Neural cell (in vitro differentiated cells): ENCODE results near the gene KDM4B. TPM values are rescaled to one million over a fixed set of nuclear protein-coding genes. Genes with fewer than 3 reads are reported as not detected.

Experiments used
- H2AFZ ChIP-seq: fragments of 200-600, 300-800 bp; sonication (generic), shearing (Covaris generic); 2 replicates; pipeline ENCODE4 v1.6.0; 2014; ENCODE audit warnings: low read depth, mild to moderate bottlenecking, antibody characterized with exemption, low read length, moderate library complexity
- H3F3A ChIP-seq: fragments of 200-600 bp; shearing (Covaris generic); 2 replicates; pipeline ENCODE4 v1.6.1; 2016; ENCODE audit warnings: mild to moderate bottlenecking, moderate library complexity, mixed read lengths, antibody characterized with exemption, low read length; ENCODE audit not compliant: insufficient read depth, poor library complexity, severe bottlenecking
- H3K27ac ChIP-seq: fragments of 200-600, 300-800 bp; sonication (generic), shearing (Covaris generic); 2 replicates; pipeline ENCODE4 v1.5.1; 2014; ENCODE audit warnings: mild to moderate bottlenecking, low read length, moderate library complexity
- H3K27me3 ChIP-seq: fragments of 300-800, 200-600 bp; sonication (generic), shearing (Covaris generic); 2 replicates; pipeline ENCODE4 v1.6.0; 2014; ENCODE audit warnings: mild to moderate bottlenecking, low read depth, low read length, moderate library complexity; ENCODE audit not compliant: insufficient read depth
- H3K36me3 ChIP-seq: fragments of 300-800, 200-600 bp; sonication (generic), shearing (Covaris generic); 2 replicates; pipeline ENCODE4 v1.5.1; 2014; ENCODE audit warnings: mild to moderate bottlenecking, antibody characterized with exemption, low read length, moderate library complexity; ENCODE audit not compliant: insufficient read depth
- H3K4me2 ChIP-seq: fragments of 300-800, 200-600 bp; sonication (generic), shearing (Covaris generic); 2 replicates; pipeline ENCODE4 v1.6.0; 2014; ENCODE audit warnings: mild to moderate bottlenecking, low read length
- H3K4me3 ChIP-seq: fragments of 300-800, 200-600 bp; sonication (generic), shearing (Covaris generic); 2 replicates; pipeline ENCODE4 v1.5.1; 2014; ENCODE audit warnings: mild to moderate bottlenecking, low read length, moderate library complexity
- H3K79me2 ChIP-seq: fragments of 200-600 bp; shearing (Covaris generic); replicated peaks from 2 replicates; pipeline ENCODE4 v1.6.0; 2014; ENCODE audit warnings: mild to moderate bottlenecking, low read length, moderate library complexity; ENCODE audit not compliant: insufficient read depth
- H3K9ac ChIP-seq: fragments of 300-800, 200-600 bp; sonication (generic), shearing (Covaris generic); 2 replicates; pipeline ENCODE4 v1.6.1; 2016; ENCODE audit warnings: mild to moderate bottlenecking, low read length, mixed read lengths
- H3K9me2 ChIP-seq: fragments of 200-600 bp; shearing (Covaris generic); 2 replicates; pipeline ENCODE4 v1.6.1; 2016; ENCODE audit warnings: mild to moderate bottlenecking, low read length, mixed read lengths; ENCODE audit not compliant: insufficient read depth
- H3K9me3 ChIP-seq: fragments of 200-600, 300-800 bp; sonication (generic), shearing (Covaris generic); 2 replicates; pipeline ENCODE4 v1.6.1; 2016; ENCODE audit warnings: mild to moderate bottlenecking, mixed run types, low read length, moderate library complexity, mixed read lengths
- H4K20me1 ChIP-seq: fragments of 200-600 bp; shearing (Covaris generic); 2 replicates; pipeline ENCODE4 v1.6.1; 2016; ENCODE audit warnings: mild to moderate bottlenecking, mixed run types; ENCODE audit not compliant: insufficient read depth
- EP300 ChIP-seq: fragments of 450-650 bp; conservative IDR thresholded peaks from 2 replicates; pipeline ENCODE4 v1.6.1; 2014; ENCODE audit warnings: antibody characterized with exemption, mild to moderate bottlenecking, moderate library complexity; ENCODE audit not compliant: poor library complexity, severe bottlenecking
- EZH2 ChIP-seq: fragments of 200-600, 300-800 bp; shearing (Covaris generic), sonication (generic); IDR thresholded peaks from 2 replicates; pipeline ENCODE4 v1.6.1; 2014; ENCODE audit warnings: antibody characterized with exemption, low read length, borderline replicate concordance, mild to moderate bottlenecking; ENCODE audit not compliant: insufficient read depth, poor library complexity, severe bottlenecking
- MXI1 ChIP-seq: fragments of 450-650 bp; conservative IDR thresholded peaks from 2 replicates; pipeline ENCODE4 v1.6.1; 2014; ENCODE audit warnings: antibody characterized with exemption, mild to moderate bottlenecking; ENCODE audit not compliant: poor library complexity, severe bottlenecking
- POLR2AphosphoS5 ChIP-seq: IDR thresholded peaks from 2 replicates; pipeline ENCODE4 v1.6.1; 2012
- RAD21 ChIP-seq: fragments of 450-650 bp; conservative IDR thresholded peaks from 2 replicates; pipeline ENCODE4 v1.6.1; 2014; ENCODE audit warnings: antibody characterized with exemption, mild to moderate bottlenecking, moderate library complexity
- REST ChIP-seq: IDR thresholded peaks from 2 replicates; pipeline ENCODE4 v1.6.1; 2012; ENCODE audit warnings: borderline replicate concordance
- SMC3 ChIP-seq: fragments of 450-650 bp; conservative IDR thresholded peaks from 2 replicates; pipeline ENCODE4 v1.6.1; 2014; ENCODE audit warnings: antibody characterized with exemption, mild to moderate bottlenecking, moderate library complexity; ENCODE audit not compliant: poor library complexity
- TAF1 ChIP-seq: IDR thresholded peaks from 2 replicates; pipeline ENCODE4 v1.6.1; 2012; ENCODE audit warnings: low read depth
- polyA plus RNA-seq: library from polyadenylated mRNA; depleted of rRNA; stranded (reverse); fragments of >200 nt; gene quantifications from 2 replicates; pipeline ENCODE4 v1.2.3, GENCODE V29; 2014
- TF ChIP-seq, protein P1 (sequence below): fragments of 450-650 bp; IDR thresholded peaks from 2 replicates; pipeline ENCODE4 v1.5.1; 2014; ENCODE audit warnings: antibody characterized with exemption, mild to moderate bottlenecking, moderate library complexity; ENCODE audit not compliant: poor library complexity, severe bottlenecking

The KDM4B gene
- polyA plus RNA-seq, 1 donor from 2014 or later, result 19.1 TPM

GRCh38 chr19:5181329-5181728 lies 212.4 kb downstream of the KDM4B start:
- TF ChIP-seq, protein P1, sequence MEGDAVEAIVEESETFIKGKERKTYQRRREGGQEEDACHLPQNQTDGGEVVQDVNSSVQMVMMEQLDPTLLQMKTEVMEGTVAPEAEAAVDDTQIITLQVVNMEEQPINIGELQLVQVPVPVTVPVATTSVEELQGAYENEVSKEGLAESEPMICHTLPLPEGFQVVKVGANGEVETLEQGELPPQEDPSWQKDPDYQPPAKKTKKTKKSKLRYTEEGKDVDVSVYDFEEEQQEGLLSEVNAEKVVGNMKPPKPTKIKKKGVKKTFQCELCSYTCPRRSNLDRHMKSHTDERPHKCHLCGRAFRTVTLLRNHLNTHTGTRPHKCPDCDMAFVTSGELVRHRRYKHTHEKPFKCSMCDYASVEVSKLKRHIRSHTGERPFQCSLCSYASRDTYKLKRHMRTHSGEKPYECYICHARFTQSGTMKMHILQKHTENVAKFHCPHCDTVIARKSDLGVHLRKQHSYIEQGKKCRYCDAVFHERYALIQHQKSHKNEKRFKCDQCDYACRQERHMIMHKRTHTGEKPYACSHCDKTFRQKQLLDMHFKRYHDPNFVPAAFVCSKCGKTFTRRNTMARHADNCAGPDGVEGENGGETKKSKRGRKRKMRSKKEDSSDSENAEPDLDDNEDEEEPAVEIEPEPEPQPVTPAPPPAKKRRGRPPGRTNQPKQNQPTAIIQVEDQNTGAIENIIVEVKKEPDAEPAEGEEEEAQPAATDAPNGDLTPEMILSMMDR, result no peak
- TF ChIP-seq MXI1, result no peak
- TF ChIP-seq TAF1, result no peak
- no peak for TF ChIP-seq SMC3
- TF ChIP-seq RAD21, result no peak
- no peak for TF ChIP-seq EP300
- no peak for TF ChIP-seq POLR2AphosphoS5
- no peak for TF ChIP-seq REST
- no peak for TF ChIP-seq EZH2
- H2AFZ ChIP-seq, result no peak overlapping the region
- H3K79me2 ChIP-seq, result no peaks in the 10 kb centered on the region

DNA sequence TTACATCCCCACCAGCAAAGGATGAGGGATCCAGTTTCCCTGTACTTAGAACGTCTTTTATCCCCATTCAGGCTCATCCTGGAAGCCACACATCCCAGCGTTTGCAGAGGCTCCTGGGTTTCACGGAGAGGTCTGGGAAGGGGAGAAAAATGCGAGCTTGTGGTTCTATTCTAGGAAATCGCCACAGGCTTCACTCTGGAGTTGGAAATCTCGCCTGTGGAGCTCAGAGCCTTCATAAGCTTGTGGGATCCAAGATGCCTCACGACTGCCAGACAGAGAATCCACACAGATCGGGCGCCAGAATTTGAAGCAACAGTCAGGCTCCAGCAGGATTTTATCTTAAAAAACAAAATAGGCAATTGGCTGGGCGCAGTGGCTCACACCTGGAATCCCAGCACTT lies 213.8 kb downstream of the KDM4B start:
- Histone ChIP-seq H3K27me3 (no peaks in the 10 kb centered on the region), H3F3A (no peaks in the 10 kb centered on the region), H2AFZ (no peak overlapping the region), H4K20me1 (no peaks in the 10 kb centered on the region), H3K36me3 (no peaks in the 10 kb centered on the region), H3K9ac (no peak overlapping the region), H3K27ac (no peak overlapping the region), H3K4me3 (no peak overlapping the region), H3K9me2 (no peaks in the 10 kb centered on the region), H3K4me2 (no peak overlapping the region), H3K9me3 (no peaks in the 10 kb centered on the region), H3K79me2 (no peaks in the 10 kb centered on the region)
- no peak for TF ChIP-seq EZH2
- TF ChIP-seq RAD21, result no peak
- TF ChIP-seq MXI1, result no peak
- TF ChIP-seq POLR2AphosphoS5, result no peak
- TF ChIP-seq, protein P1, result no peak
- TF ChIP-seq SMC3, result no peak

More at GRCh38 chr19:5181329-5181728, 212.4 kb downstream of the KDM4B start:
- Histone ChIP-seq H3K27me3 (no peaks in the 10 kb centered on the region), H3F3A (no peaks in the 10 kb centered on the region), H3K36me3 (no peaks in the 10 kb centered on the region), H4K20me1 (no peaks in the 10 kb centered on the region), H3K4me2 (no peak overlapping the region), H3K4me3 (no peak overlapping the region), H3K9ac (no peak overlapping the region), H3K9me3 (no peaks in the 10 kb centered on the region), H3K9me2 (no peaks in the 10 kb centered on the region), H3K27ac (no peak overlapping the region)
